HepG2 (cell line): ENCODE data around the gene DNAH8. TPM values are rescaled to one million over a fixed set of nuclear protein-coding genes. Genes with fewer than 3 reads are reported as not detected.

Experiments used
- ESRRA ChIP-seq: sonication (generic); formaldehyde crosslinking; IDR thresholded peaks from 2 replicates; pipeline ENCODE4 v1.5.1; 2020; ENCODE audit warnings: mild to moderate bottlenecking, low read depth, missing genetic modification reagents
- MEF2D ChIP-seq: sonication (generic); formaldehyde crosslinking; IDR thresholded peaks from 2 replicates; pipeline ENCODE4 v1.5.1; 2020; ENCODE audit warnings: mild to moderate bottlenecking, missing genetic modification reagents
- MIER2 ChIP-seq: IDR thresholded peaks from 2 replicates; pipeline ENCODE4 v1.6.1; 2016; ENCODE audit warnings: missing biosample characterization, missing genetic modification reagents
- NR2F2 ChIP-seq: IDR thresholded peaks from 2 replicates; pipeline ENCODE4 v1.6.1; 2012; ENCODE audit warnings: low read depth, inconsistent platforms, borderline replicate concordance
- ONECUT2 ChIP-seq: sonication (generic); formaldehyde crosslinking; IDR thresholded peaks from 2 replicates; pipeline ENCODE4 v1.4.0; 2020; ENCODE audit warnings: missing genetic modification reagents
- PAF1 ChIP-seq: IDR thresholded peaks from 2 replicates; pipeline ENCODE4 v1.6.1; 2016; ENCODE audit warnings: missing genetic modification reagents, missing compliant biosample characterization
- PHF5A ChIP-seq: IDR thresholded peaks from one replicate; pipeline ENCODE4 v1.6.1; 2018; ENCODE audit warnings: low read depth, missing genetic modification reagents; ENCODE audit not compliant: unreplicated experiment
- SOX6 ChIP-seq, 2 experiments: fragments of 450-650 bp in 1 of 2; sonication (generic) in 1 of 2; formaldehyde crosslinking in 1 of 2; IDR thresholded peaks; 2 replicates each; pipeline versions ENCODE4 v1.4.0 to v1.6.1; 2017 to 2020; ENCODE audit warnings: antibody characterized with exemption in 1 of 2, mild to moderate bottlenecking in 1 of 2, missing genetic modification reagents in 1 of 2
- ZFP37 ChIP-seq: sonication (generic); formaldehyde crosslinking; IDR thresholded peaks from 2 replicates; pipeline ENCODE4 v1.4.0; 2020; ENCODE audit warnings: missing genetic modification reagents, borderline replicate concordance
- ZNF292 ChIP-seq: sonication (generic); formaldehyde crosslinking; IDR thresholded peaks from 2 replicates; pipeline ENCODE4 v1.8.1; 2022; ENCODE audit warnings: mild to moderate bottlenecking, low read depth, missing genetic modification reagents, borderline replicate concordance
- ZNF335 ChIP-seq: sonication (generic); formaldehyde crosslinking; IDR thresholded peaks from 2 replicates; pipeline ENCODE4 v1.4.0; 2020; ENCODE audit warnings: missing genetic modification reagents
- ZNF34 ChIP-seq: sonication (generic); formaldehyde crosslinking; IDR thresholded peaks from 2 replicates; pipeline ENCODE4 v1.4.0; 2020; ENCODE audit warnings: mild to moderate bottlenecking, missing genetic modification reagents, borderline replicate concordance
- ZNF503 ChIP-seq: sonication (generic); formaldehyde crosslinking; IDR thresholded peaks from 2 replicates; pipeline ENCODE4 v1.4.0; 2020; ENCODE audit warnings: missing genetic modification reagents
- ZNF678 ChIP-seq: sonication (generic); formaldehyde crosslinking; IDR thresholded peaks from 2 replicates; pipeline ENCODE4 v1.4.0; 2020; ENCODE audit warnings: mild to moderate bottlenecking, missing genetic modification reagents
- ZNF777 ChIP-seq: sonication (generic); formaldehyde crosslinking; IDR thresholded peaks from 2 replicates; pipeline ENCODE4 v1.4.0; 2020; ENCODE audit warnings: missing genetic modification reagents
- ZNF883 ChIP-seq: sonication (generic); formaldehyde crosslinking; IDR thresholded peaks from 2 replicates; pipeline ENCODE4 v1.5.1; 2020; ENCODE audit warnings: mild to moderate bottlenecking, missing genetic modification reagents; ENCODE audit errors: not compliant biosample characterization
- polyA plus RNA-seq, 8 experiments: library from polyadenylated mRNA; depleted of rRNA in 3 of 8; stranded (reverse) in 7 of 8; unstranded in 1 of 8; fragments of >200 nt; fragmentation: Illumina TruSeq in 4 of 8; extraction: Trizol in 4 of 8; gene quantifications; 2 replicates each; pipeline versions ENCODE4 v1.2.1 to v1.2.3, GENCODE V29; 2011 to 2016; ENCODE audit warnings: low read depth in 4 of 8, missing spikeins in 1 of 8, mixed read lengths in 1 of 8; ENCODE audit not compliant: insufficient read depth in 1 of 8
- total RNA-seq, 5 experiments: library from RNA; depleted of rRNA; stranded (reverse); fragments of >200 nt; fragmentation: Illumina TruSeq; extraction: Trizol; gene quantifications; 2 replicates each; pipeline ENCODE4 v1.2.3, GENCODE V29; 2016; ENCODE audit warnings: low read depth in 1 of 5
- TF ChIP-seq, protein P1 (sequence below), 2 experiments: fragments of 450-650 bp in 1 of 2; sonication (generic) in 1 of 2; formaldehyde crosslinking in 1 of 2; IDR thresholded peaks; 2 replicates each; pipeline versions ENCODE4 v1.6.1 to v1.8.0; 2016 to 2022; ENCODE audit warnings: antibody characterized with exemption in 1 of 2, mild to moderate bottlenecking in 1 of 2, missing genetic modification reagents in 1 of 2
- TF ChIP-seq, protein P2 (sequence below): sonication (generic); formaldehyde crosslinking; IDR thresholded peaks from 2 replicates; pipeline ENCODE4 v1.4.0; 2020; ENCODE audit warnings: mild to moderate bottlenecking, missing genetic modification reagents

Gene DNAH8
- total and polyA plus RNA-seq, 2 of the 13 experiments (the other 11 are each of a cell fraction or from before 2014, with no cell fraction given): not detected

GRCh38 chr6:38687043-38687353 lies 28.1 kb upstream of the DNAH8 start (continued):
- TF ChIP-seq, protein P1, sequence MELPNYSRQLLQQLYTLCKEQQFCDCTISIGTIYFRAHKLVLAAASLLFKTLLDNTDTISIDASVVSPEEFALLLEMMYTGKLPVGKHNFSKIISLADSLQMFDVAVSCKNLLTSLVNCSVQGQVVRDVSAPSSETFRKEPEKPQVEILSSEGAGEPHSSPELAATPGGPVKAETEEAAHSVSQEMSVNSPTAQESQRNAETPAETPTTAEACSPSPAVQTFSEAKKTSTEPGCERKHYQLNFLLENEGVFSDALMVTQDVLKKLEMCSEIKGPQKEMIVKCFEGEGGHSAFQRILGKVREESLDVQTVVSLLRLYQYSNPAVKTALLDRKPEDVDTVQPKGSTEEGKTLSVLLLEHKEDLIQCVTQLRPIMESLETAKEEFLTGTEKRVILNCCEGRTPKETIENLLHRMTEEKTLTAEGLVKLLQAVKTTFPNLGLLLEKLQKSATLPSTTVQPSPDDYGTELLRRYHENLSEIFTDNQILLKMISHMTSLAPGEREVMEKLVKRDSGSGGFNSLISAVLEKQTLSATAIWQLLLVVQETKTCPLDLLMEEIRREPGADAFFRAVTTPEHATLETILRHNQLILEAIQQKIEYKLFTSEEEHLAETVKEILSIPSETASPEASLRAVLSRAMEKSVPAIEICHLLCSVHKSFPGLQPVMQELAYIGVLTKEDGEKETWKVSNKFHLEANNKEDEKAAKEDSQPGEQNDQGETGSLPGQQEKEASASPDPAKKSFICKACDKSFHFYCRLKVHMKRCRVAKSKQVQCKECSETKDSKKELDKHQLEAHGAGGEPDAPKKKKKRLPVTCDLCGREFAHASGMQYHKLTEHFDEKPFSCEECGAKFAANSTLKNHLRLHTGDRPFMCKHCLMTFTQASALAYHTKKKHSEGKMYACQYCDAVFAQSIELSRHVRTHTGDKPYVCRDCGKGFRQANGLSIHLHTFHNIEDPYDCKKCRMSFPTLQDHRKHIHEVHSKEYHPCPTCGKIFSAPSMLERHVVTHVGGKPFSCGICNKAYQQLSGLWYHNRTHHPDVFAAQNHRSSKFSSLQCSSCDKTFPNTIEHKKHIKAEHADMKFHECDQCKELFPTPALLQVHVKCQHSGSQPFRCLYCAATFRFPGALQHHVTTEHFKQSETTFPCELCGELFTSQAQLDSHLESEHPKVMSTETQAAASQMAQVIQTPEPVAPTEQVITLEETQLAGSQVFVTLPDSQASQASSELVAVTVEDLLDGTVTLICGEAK (IDR thresholded peaks at IDR 0.05): no peak
- TF ChIP-seq, protein P1 (CRISPR knock-in tag; IDR thresholded peaks at IDR 0.05): no peak
- peak; percentile 36; the same call in 1 of the 2 replicates for TF ChIP-seq ZNF777 (CRISPR knock-in tag)
- no peak for TF ChIP-seq MEF2D (CRISPR knock-in tag)
- TF ChIP-seq ZNF34 (CRISPR knock-in tag): no peak
- no peak for TF ChIP-seq NR2F2
- TF ChIP-seq ZNF678 (CRISPR knock-in tag): no peak
- TF ChIP-seq ZNF335 (CRISPR knock-in tag): no peak
- TF ChIP-seq ONECUT2 (CRISPR knock-in tag): peak; percentile 87
- no peak for TF ChIP-seq PHF5A
- no peak for TF ChIP-seq SOX6 (IDR thresholded peaks at IDR 0.05)
- TF ChIP-seq SOX6 (CRISPR knock-in tag; IDR thresholded peaks at IDR 0.05): peak; percentile 26; the same call in 1 of the 2 replicates
- TF ChIP-seq, protein P2, sequence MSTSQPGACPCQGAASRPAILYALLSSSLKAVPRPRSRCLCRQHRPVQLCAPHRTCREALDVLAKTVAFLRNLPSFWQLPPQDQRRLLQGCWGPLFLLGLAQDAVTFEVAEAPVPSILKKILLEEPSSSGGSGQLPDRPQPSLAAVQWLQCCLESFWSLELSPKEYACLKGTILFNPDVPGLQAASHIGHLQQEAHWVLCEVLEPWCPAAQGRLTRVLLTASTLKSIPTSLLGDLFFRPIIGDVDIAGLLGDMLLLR: no peak
- no peak for TF ChIP-seq ZNF883
- no peak for TF ChIP-seq MIER2
- TF ChIP-seq ESRRA (CRISPR knock-in tag): peak; percentile 81
- TF ChIP-seq ZNF292 (CRISPR knock-in tag): peak; percentile 36; the same call in 1 of the 2 replicates
- TF ChIP-seq PAF1 (CRISPR knock-in tag): no peak
- TF ChIP-seq ZNF503 (CRISPR knock-in tag): no peak
- TF ChIP-seq ZFP37 (CRISPR knock-in tag): no peak
